Suprapubic skin (tissue), 4 donors: Measurements from ENCODE around the gene SEC14L1. TPM values are rescaled to one million over a fixed set of nuclear protein-coding genes. Genes with fewer than 3 reads are reported as not detected.

Source experiments
- DNase-seq, 2 donors: peaks; one replicate each; pipeline ENCODE4 v3.0.0-alpha.2; 2019; ENCODE audit warnings: low spot score in 2 of 2
- H3K27ac ChIP-seq: fragments of 200-600 bp; sonication (generic); one replicate; pipeline ENCODE4 v1.5.1; 2019
- H3K27me3 ChIP-seq: fragments of 200-600 bp; sonication (generic); one replicate; pipeline ENCODE4 v1.5.1; 2019
- H3K36me3 ChIP-seq: fragments of 200-600 bp; sonication (generic); one replicate; pipeline ENCODE4 v1.5.1; 2019
- H3K4me1 ChIP-seq: fragments of 200-600 bp; sonication (generic); one replicate; pipeline ENCODE4 v1.5.1; 2019
- H3K4me3 ChIP-seq: fragments of 200-600 bp; sonication (generic); one replicate; pipeline ENCODE4 v1.5.1; 2019; ENCODE audit warnings: mild to moderate bottlenecking
- H3K9me3 ChIP-seq: fragments of 200-600 bp; sonication (generic); one replicate; pipeline ENCODE4 v1.5.1; 2019
- EP300 ChIP-seq: sonication (generic); formaldehyde crosslinking; IDR thresholded peaks from one replicate; pipeline ENCODE4 v1.6.1; 2017; ENCODE audit warnings: antibody characterized with exemption
- POLR2A ChIP-seq, 2 donors: fragments of 450-650 bp; IDR thresholded peaks; one replicate each; pipeline ENCODE4 v1.6.1; 2017; ENCODE audit warnings: antibody characterized with exemption in 2 of 2, mild to moderate bottlenecking in 2 of 2, moderate library complexity in 2 of 2
- POLR2AphosphoS5 ChIP-seq, 3 donors: sonication (generic); formaldehyde crosslinking; IDR thresholded peaks; one replicate each; pipeline ENCODE4 v1.6.1; 2017; ENCODE audit warnings: antibody characterized with exemption in 3 of 3
- WGBS: methylation state at CpG from one replicate; pipeline ENCODE4 v1.1.5; 2018; 5-methylcytosine and 5-hydroxymethylcytosine counted together
- total RNA-seq, 4 donors: library from RNA; depleted of rRNA; stranded (reverse); fragments of >200 nt; gene quantifications; one replicate each; pipeline ENCODE4 v1.1.0, GENCODE V29; 2016
- TF ChIP-seq, protein P1 (sequence below), 2 donors: fragments of 200-600 bp in 1 of 2; fragments of 450-650 bp in 1 of 2; sonication (generic) in 1 of 2; IDR thresholded peaks; one replicate each; pipeline ENCODE4 v1.5.1; 2016 to 2019; ENCODE audit warnings: antibody characterized with exemption in 2 of 2, mild to moderate bottlenecking in 1 of 2, moderate library complexity in 1 of 2

The SEC14L1 gene
- total RNA-seq, 4 donors from 2014 or later, result 35.5 to 87.3 (median 51.6) TPM

DNA sequence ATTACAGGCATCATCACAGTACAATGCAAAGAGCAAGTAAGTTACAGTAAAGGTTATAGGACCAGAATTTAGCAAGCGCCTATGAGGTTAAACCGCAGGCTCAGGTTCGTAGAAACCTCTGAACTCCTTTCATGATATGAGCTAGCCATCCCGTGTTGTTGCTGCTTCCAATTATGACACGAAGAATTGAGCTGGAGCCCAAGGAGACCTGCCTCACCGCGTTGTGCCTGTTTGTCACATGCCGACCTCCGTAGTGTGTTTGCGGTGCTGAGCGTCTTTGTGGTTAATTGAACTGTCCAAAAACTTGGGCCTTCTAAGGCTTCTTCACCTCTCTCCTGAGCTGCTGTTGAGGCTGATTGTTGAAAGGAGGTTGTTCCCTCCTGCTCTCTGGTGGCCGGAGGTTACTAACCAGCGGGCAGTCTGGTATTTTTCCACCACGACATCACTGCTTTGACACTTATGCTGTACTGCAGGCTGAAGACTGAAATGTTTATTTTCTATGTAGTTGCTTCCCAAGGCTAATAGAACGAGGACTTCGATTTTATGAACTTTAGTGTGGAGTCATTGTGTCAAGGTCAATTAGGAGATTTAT lies 67.5 kb downstream of the SEC14L1 start:
- 79% methylated on average over 16 of the region's 16 CpGs for WGBS
- Histone ChIP-seq H3K4me3 (no peak overlapping the region), H3K36me3 (peaks cover 98% of the 10 kb centered on the region), H3K9me3 (no peaks in the 10 kb centered on the region), H3K27ac (peak overlapping the region; percentile 31), H3K27me3 (no peaks in the 10 kb centered on the region), H3K4me1 (peaks cover 15% of the 10 kb centered on the region)
- TF ChIP-seq POLR2A (IDR thresholded peaks at IDR 0.05) (no peak), POLR2AphosphoS5 (IDR thresholded peaks at IDR 0.05) (no peak), EP300 (no peak)
- TF ChIP-seq, protein P1, sequence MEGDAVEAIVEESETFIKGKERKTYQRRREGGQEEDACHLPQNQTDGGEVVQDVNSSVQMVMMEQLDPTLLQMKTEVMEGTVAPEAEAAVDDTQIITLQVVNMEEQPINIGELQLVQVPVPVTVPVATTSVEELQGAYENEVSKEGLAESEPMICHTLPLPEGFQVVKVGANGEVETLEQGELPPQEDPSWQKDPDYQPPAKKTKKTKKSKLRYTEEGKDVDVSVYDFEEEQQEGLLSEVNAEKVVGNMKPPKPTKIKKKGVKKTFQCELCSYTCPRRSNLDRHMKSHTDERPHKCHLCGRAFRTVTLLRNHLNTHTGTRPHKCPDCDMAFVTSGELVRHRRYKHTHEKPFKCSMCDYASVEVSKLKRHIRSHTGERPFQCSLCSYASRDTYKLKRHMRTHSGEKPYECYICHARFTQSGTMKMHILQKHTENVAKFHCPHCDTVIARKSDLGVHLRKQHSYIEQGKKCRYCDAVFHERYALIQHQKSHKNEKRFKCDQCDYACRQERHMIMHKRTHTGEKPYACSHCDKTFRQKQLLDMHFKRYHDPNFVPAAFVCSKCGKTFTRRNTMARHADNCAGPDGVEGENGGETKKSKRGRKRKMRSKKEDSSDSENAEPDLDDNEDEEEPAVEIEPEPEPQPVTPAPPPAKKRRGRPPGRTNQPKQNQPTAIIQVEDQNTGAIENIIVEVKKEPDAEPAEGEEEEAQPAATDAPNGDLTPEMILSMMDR (IDR thresholded peaks at IDR 0.05), result peak in 1 of 2 donors; percentile 6
- DNase-seq, result peak in 1 of 2 donors; percentile 65

GRCh38 chr17:77208856-77209255 lies 68.1 kb downstream of the SEC14L1 start:
- no peak for DNase-seq
- peak overlapping the region; percentile 9 for H3K27ac ChIP-seq
- WGBS, result 70% methylated on average over 3 of the region's 3 CpGs
- peaks cover 98% of the 10 kb centered on the region for H3K36me3 ChIP-seq
- TF ChIP-seq, protein P1 (IDR thresholded peaks at IDR 0.05), result no peak
- TF ChIP-seq POLR2A (IDR thresholded peaks at IDR 0.05) (no peak), EP300 (no peak), POLR2AphosphoS5 (IDR thresholded peaks at IDR 0.05) (no peak)
- H3K4me3 ChIP-seq, result no peak overlapping the region
- no peaks in the 10 kb centered on the region for H3K27me3 ChIP-seq
- H3K9me3 ChIP-seq, result no peaks in the 10 kb centered on the region
- H3K4me1 ChIP-seq, result peaks cover 15% of the 10 kb centered on the region

DNA sequence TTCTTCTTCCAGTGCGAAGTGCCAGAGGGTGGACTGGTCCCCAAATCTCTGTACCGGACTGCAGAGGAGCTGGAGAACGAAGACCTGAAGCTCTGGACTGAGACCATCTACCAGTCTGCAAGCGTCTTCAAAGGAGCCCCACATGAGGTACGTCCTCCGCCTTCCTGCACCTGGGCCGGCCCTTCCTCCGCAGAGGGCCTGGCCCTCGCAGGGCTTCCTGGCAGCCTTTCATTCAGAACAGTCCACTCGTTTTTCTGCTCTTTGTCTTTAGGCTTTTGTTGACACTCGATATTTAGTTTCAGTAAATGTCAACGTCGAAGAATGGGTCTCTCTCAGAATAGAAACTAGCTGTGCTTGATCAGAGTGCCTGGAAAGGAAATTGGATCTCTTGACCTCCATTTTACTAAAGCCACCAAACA lies 68.6 kb downstream of the SEC14L1 start:
- H3K4me3 ChIP-seq, result no peak overlapping the region
- H3K4me1 ChIP-seq, result peaks cover 15% of the 10 kb centered on the region
- no peaks in the 10 kb centered on the region for H3K27me3 ChIP-seq
- peaks cover 99% of the 10 kb centered on the region for H3K36me3 ChIP-seq
- peak; percentile 32 to 57 for DNase-seq
- H3K27ac ChIP-seq, result peak overlapping the region; percentile 9
- 63% methylated on average over 13 of the region's 13 CpGs for WGBS
- H3K9me3 ChIP-seq, result no peaks in the 10 kb centered on the region
- TF ChIP-seq EP300 (no peak), POLR2A (IDR thresholded peaks at IDR 0.05) (no peak), POLR2AphosphoS5 (IDR thresholded peaks at IDR 0.05) (no peak)
- TF ChIP-seq, protein P1 (IDR thresholded peaks at IDR 0.05), result no peak

GRCh38 chr17:77210331-77210730 lies 69.6 kb downstream of the SEC14L1 start:
- Histone ChIP-seq H3K4me1 (peaks cover 15% of the 10 kb centered on the region), H3K4me3 (no peak overlapping the region), H3K36me3 (peaks cover 99% of the 10 kb centered on the region), H3K27ac (no peak overlapping the region), H3K27me3 (no peaks in the 10 kb centered on the region), H3K9me3 (no peaks in the 10 kb centered on the region)
- TF ChIP-seq POLR2A (IDR thresholded peaks at IDR 0.05) (no peak), EP300 (no peak), POLR2AphosphoS5 (IDR thresholded peaks at IDR 0.05) (no peak)
- TF ChIP-seq, protein P1 (IDR thresholded peaks at IDR 0.05), result no peak
- WGBS, result 65% methylated on average over 5 of the region's 7 CpGs
- DNase-seq, result peak; percentile 33 to 69

DNA sequence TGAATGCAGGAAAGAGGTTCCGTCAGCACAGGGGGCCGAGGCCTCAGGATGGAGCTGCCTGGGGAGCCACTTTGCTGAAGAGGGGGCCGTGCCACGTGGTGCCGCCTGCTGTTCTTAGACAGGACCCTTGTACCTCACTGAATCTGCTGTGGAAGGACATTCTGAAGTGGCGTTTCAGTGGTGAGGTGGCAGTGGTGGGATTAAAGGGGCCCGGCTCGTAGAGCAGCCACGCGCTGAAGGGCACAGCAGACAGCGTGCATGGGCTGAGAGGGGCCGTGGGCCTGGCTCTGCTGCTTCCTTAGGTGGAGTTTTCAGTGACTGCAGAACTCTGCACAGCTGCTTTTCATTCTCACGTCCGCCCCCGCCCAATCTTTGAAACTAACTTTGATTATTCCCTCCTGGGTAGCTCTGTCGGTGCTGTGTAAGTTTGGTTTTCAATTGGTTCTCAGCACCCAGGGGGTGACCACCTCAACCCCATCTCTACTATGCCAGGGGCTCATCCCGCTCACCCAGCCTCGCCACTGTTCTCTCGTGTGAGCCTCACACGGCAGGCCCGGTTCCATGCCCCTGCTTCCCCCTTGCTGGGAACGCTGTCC lies 70.3 kb downstream of the SEC14L1 start:
- H3K27me3 ChIP-seq, result no peaks in the 10 kb centered on the region
- H3K27ac ChIP-seq, result no peak overlapping the region
- no peaks in the 10 kb centered on the region for H3K9me3 ChIP-seq
- WGBS, result 64% methylated on average over 22 of the region's 22 CpGs
- no peak overlapping the region for H3K4me3 ChIP-seq
- TF ChIP-seq POLR2AphosphoS5 (IDR thresholded peaks at IDR 0.05), result no peak
- TF ChIP-seq, protein P1 (IDR thresholded peaks at IDR 0.05), result no peak
- no peak for TF ChIP-seq EP300
- TF ChIP-seq POLR2A (IDR thresholded peaks at IDR 0.05), result no peak
- peak; percentile 47 to 64 for DNase-seq
- peaks cover 93% of the 10 kb centered on the region for H3K36me3 ChIP-seq
- peaks cover 15% of the 10 kb centered on the region for H3K4me1 ChIP-seq
